ENCODE results near the gene CDH4. TPM values are rescaled to one million over a fixed set of nuclear protein-coding genes. Genes with fewer than 3 reads are reported as not detected.

The CDH4 gene
- total and polyA plus RNA-seq, 2 donors (not counting 1 experiment from before 2014, with no cell fraction given), result not detected

GRCh38 chr20:61426352-61426751 is 174.3 kb downstream of the CDH4 start:
- Histone ChIP-seq H3K27ac (ENCODE audit: low read length in 2 of 2) (no peak overlapping the region), H3K4me1 (ENCODE audit: control insufficient read depth in 2 of 2, insufficient read depth in 2 of 2, low read length in 2 of 2) (no peaks in the 10 kb centered on the region), H3K4me3 (ENCODE audit: control extremely low read depth in 1 of 5, extremely low read depth in 1 of 5, insufficient read depth in 1 of 5, low read depth in 2 of 5, low read length in 4 of 5) (no peak overlapping the region), H2AFZ (ENCODE audit: insufficient read depth, low read depth, low read length, poor library complexity, severe bottlenecking) (no peak overlapping the region), H3K27me3 (replicated peaks in 1 of 4; ENCODE audit: control extremely low read depth in 1 of 4, control insufficient read depth in 3 of 4, insufficient read depth in 4 of 4, low read length in 3 of 4) (no peaks in the 10 kb centered on the region), H3K4me2 (replicated peaks; ENCODE audit: low read depth, low read length, poor library complexity, severe bottlenecking) (no peak overlapping the region), H3K36me3 (replicated peaks in 1 of 2; ENCODE audit: control extremely low read depth in 1 of 2, control insufficient read depth in 1 of 2, extremely low read depth in 1 of 2, insufficient read depth in 2 of 2, low read length in 1 of 2) (no peaks in the 10 kb centered on the region), H3K9ac (ENCODE audit: low read length) (no peak overlapping the region), H3K79me2 (ENCODE audit: control insufficient read depth, insufficient read depth, low read length) (no peaks in the 10 kb centered on the region), H3K9me3 (ENCODE audit: control extremely low read depth in 1 of 3, control insufficient read depth in 2 of 3, insufficient read depth in 1 of 3, low read length in 2 of 3) (peaks cover 0 to 31% (median 0%) of the 10 kb centered on the region in 3 donors), H4K20me1 (ENCODE audit: control insufficient read depth, insufficient read depth, low read length, poor library complexity, severe bottlenecking) (no peaks in the 10 kb centered on the region)
- DNase-seq (no peak), ATAC-seq (ENCODE audit: low read depth) (no peak)
- ChIA-PET CTCF (no interaction called here), POLR2A (no interaction called here)
- Mint-ChIP-seq H3K4me1 (no peaks in the 10 kb centered on the region), H3K27me3 (no peaks in the 10 kb centered on the region), H3K27ac (no peak overlapping the region), H3K9me3 (ENCODE audit: insufficient read depth) (no peaks in the 10 kb centered on the region), H3K4me3 (no peak overlapping the region)
- TF ChIP-seq EZH2 (IDR thresholded peaks at IDR 0.05; ENCODE audit: borderline replicate concordance, insufficient read depth, low read depth, low read length, poor library complexity, severe bottlenecking) (no peak), CTCF (IDR thresholded peaks at IDR 0.05) (no peak)
- intact Hi-C loops (cut with micrococcal nuclease), result no loop called here
- 96% methylated on average over 8 of the region's 8 CpGs for WGBS (ENCODE audit: insufficient coverage)

- no peak overlapping the region for H3K4me2 ChIP-seq (replicated peaks; ENCODE audit: low read depth, low read length, poor library complexity, severe bottlenecking)
- intact Hi-C loops (cut with micrococcal nuclease), result no loop called here
- H3K27me3 ChIP-seq (replicated peaks in 1 of 4; ENCODE audit: control extremely low read depth in 1 of 4, control insufficient read depth in 3 of 4, insufficient read depth in 4 of 4, low read length in 3 of 4), result no peaks in the 10 kb centered on the region
- no peak for ATAC-seq (ENCODE audit: low read depth)
- no peak overlapping the region for H3K27ac Mint-ChIP-seq
- POLR2A ChIA-PET, result no interaction called here
- H3K4me1 Mint-ChIP-seq, result no peaks in the 10 kb centered on the region
- no peak overlapping the region for H3K4me3 ChIP-seq (ENCODE audit: control extremely low read depth in 1 of 5, extremely low read depth in 1 of 5, insufficient read depth in 1 of 5, low read depth in 2 of 5, low read length in 4 of 5)
- H3K9me3 Mint-ChIP-seq (ENCODE audit: insufficient read depth), result no peaks in the 10 kb centered on the region
- TF ChIP-seq EZH2 (IDR thresholded peaks at IDR 0.05; ENCODE audit: borderline replicate concordance, insufficient read depth, low read depth, low read length, poor library complexity, severe bottlenecking) (no peak), CTCF (IDR thresholded peaks at IDR 0.05) (no peak)
- no peaks in the 10 kb centered on the region for H3K79me2 ChIP-seq (ENCODE audit: control insufficient read depth, insufficient read depth, low read length)
- WGBS (ENCODE audit: insufficient coverage), result 96% methylated on average over 4 of the region's 4 CpGs
- no peak overlapping the region for H2AFZ ChIP-seq (ENCODE audit: insufficient read depth, low read depth, low read length, poor library complexity, severe bottlenecking)
- DNase-seq, result no peak
- no peaks in the 10 kb centered on the region for H4K20me1 ChIP-seq (ENCODE audit: control insufficient read depth, insufficient read depth, low read length, poor library complexity, severe bottlenecking)
- no peak overlapping the region for H3K9ac ChIP-seq (ENCODE audit: low read length)
- no peak overlapping the region for H3K27ac ChIP-seq (ENCODE audit: low read length in 2 of 2)
- no peak overlapping the region for H3K4me3 Mint-ChIP-seq
- no peaks in the 10 kb centered on the region for H3K4me1 ChIP-seq (ENCODE audit: control insufficient read depth in 2 of 2, insufficient read depth in 2 of 2, low read length in 2 of 2)
- CTCF ChIA-PET, result no interaction called here
- H3K9me3 ChIP-seq (ENCODE audit: control extremely low read depth in 1 of 3, control insufficient read depth in 2 of 3, insufficient read depth in 1 of 3, low read length in 2 of 3), result peaks cover 0 to 29% (median 0%) of the 10 kb centered on the region in 3 donors
- no peaks in the 10 kb centered on the region for H3K27me3 Mint-ChIP-seq
- H3K36me3 ChIP-seq (replicated peaks in 1 of 2; ENCODE audit: control extremely low read depth in 1 of 2, control insufficient read depth in 1 of 2, extremely low read depth in 1 of 2, insufficient read depth in 2 of 2, low read length in 1 of 2), result no peaks in the 10 kb centered on the region
These were observed 177.6 kb downstream of the CDH4 start for GRCh38 chr20:61429458-61430227.

All from B cell (primary cell).